A673 (cell line): ENCODE measurements around the gene CDH1.

Experiments
- EZH2 ChIP-seq: fragments of 200-600 bp; sonication (generic); IDR thresholded peaks from 2 replicates; pipeline ENCODE4 v1.6.1; 2017; ENCODE audit warnings: borderline replicate concordance, low read depth, mild to moderate bottlenecking, mixed read lengths, antibody characterized with exemption, low read length; ENCODE audit not compliant: poor library complexity, severe bottlenecking
- TF ChIP-seq, protein P1 (sequence below): fragments of 300-800, 200-600 bp; sonication (generic); conservative IDR thresholded peaks from 2 replicates; pipeline ENCODE4 v1.5.1; 2017; ENCODE audit warnings: low read depth, mild to moderate bottlenecking, antibody characterized with exemption, low read length, moderate library complexity, mixed read lengths

DNA sequence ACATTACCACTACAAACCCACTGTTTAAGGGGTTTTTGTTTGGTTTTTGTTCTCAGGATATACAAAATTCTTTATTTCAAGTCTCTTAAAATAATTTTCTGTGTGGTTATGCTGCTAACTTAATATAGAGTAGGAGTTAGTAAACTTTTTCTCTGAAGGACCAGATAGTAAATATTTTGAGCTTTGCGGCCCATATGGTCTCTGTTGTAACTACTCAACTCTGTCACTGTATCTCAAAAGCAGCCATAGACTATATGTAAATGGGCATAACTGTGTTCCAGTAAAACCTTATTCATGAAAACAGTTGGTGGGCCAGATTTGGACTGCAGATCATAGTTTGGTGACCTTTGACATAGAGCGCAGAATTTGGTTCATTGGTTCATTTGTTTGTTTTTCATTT is 113.4 kb downstream of the CDH1 start:
- TF ChIP-seq, protein P1, sequence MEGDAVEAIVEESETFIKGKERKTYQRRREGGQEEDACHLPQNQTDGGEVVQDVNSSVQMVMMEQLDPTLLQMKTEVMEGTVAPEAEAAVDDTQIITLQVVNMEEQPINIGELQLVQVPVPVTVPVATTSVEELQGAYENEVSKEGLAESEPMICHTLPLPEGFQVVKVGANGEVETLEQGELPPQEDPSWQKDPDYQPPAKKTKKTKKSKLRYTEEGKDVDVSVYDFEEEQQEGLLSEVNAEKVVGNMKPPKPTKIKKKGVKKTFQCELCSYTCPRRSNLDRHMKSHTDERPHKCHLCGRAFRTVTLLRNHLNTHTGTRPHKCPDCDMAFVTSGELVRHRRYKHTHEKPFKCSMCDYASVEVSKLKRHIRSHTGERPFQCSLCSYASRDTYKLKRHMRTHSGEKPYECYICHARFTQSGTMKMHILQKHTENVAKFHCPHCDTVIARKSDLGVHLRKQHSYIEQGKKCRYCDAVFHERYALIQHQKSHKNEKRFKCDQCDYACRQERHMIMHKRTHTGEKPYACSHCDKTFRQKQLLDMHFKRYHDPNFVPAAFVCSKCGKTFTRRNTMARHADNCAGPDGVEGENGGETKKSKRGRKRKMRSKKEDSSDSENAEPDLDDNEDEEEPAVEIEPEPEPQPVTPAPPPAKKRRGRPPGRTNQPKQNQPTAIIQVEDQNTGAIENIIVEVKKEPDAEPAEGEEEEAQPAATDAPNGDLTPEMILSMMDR: no peak
- TF ChIP-seq EZH2: no peak
